ENCODE results near the gene BSG.

Gene BSG

DNA sequence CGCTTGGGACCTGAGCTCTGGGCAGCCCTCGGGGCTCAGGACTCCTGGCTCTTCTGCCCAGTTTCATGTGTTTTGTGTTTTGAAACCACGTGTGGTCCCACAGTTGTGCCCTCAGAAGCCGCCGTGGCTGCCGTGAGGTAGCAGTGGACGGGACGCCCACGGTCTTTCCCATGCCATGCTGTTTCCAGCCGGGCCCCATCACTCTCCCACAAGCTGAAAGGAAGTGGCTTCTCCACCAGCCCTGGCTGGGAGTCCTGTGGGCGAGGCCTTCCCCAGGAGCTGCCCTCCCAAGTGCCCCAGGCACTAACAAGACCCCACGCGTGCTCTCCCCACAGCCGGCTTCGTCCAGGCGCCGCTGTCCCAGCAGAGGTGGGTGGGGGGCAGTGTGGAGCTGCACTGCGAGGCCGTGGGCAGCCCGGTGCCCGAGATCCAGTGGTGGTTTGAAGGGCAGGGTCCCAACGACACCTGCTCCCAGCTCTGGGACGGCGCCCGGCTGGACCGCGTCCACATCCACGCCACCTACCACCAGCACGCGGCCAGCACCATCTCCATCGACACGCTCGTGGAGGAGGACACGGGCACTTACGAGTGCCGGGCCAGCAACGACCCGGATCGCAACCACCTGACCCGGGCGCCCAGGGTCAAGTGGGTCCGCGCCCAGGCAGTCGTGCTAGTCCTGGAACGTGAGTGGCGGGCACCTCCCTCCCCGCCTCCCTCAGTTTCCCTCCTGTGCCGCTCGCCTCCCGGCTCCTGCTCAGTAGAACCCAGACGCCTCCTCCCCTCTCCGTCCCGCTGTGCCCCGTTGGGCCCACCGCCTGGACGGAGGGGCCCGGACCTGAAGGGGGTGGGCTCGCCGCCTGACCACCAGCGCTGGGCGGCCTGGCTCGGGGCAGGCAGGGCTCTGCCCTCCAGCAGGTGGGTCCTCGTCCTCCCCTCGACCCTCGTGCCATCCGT, 5.3 kb downstream of the BSG start:
- H3K4me3 ChIP-seq (ENCODE audit: low read length): no peak overlapping the region
- TF ChIP-seq CTCF (IDR thresholded peaks at IDR 0.05; ENCODE audit: insufficient read depth, low read depth, low read length, missing control alignments): no peak
- no peak for DNase-seq (ENCODE audit: low read depth)

DNA sequence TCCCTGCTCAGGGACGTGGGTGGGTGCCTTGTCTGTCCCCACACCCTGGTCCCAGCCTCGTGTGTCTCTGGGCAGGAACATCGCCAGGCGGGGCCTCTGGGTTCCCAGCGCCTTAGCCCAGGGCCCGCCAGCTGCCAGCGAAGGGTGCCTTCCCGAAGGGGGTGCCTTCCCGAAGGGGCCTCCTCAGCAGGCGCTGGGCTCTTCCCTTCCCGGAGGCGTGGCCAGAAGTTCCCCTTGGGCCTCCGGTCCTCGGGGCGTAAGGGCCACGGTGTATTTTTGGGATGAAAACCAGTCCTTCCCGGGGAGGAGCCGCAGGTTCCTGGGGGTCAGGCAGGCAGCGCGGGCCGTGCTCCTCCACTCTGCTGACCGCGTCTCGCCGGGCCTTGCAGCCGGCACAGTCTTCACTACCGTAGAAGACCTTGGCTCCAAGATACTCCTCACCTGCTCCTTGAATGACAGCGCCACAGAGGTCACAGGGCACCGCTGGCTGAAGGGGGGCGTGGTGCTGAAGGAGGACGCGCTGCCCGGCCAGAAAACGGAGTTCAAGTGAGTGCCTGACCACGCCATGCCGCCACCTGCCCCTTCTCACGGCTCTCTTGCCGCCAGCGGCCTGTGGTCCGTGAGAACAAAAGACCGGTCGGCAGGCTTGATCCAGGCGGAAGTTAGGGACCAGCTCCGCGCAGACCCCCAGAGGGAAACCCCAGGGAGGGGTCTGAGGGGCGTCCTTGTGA, 6.9 kb downstream of the BSG start:
- H3K4me3 ChIP-seq (ENCODE audit: low read length): no peak overlapping the region
- DNase-seq (ENCODE audit: low read depth): no peak
- no peak for TF ChIP-seq CTCF (IDR thresholded peaks at IDR 0.05; ENCODE audit: insufficient read depth, low read depth, low read length, missing control alignments)

- H3K4me3 ChIP-seq (ENCODE audit: low read length): no peak overlapping the region
- no peak for TF ChIP-seq CTCF (IDR thresholded peaks at IDR 0.05; ENCODE audit: insufficient read depth, low read depth, low read length, missing control alignments)
- no peak for DNase-seq (ENCODE audit: low read depth)
Observed at GRCh38 chr19:579842-580155, 7.4 kb downstream of the BSG start.

GRCh38 chr19:580274-580835, 8.0 kb downstream of the BSG start:
- H3K4me3 ChIP-seq (ENCODE audit: low read length): no peak overlapping the region
- no peak for TF ChIP-seq CTCF (IDR thresholded peaks at IDR 0.05; ENCODE audit: insufficient read depth, low read depth, low read length, missing control alignments)
- no peak for DNase-seq (ENCODE audit: low read depth)

DNA sequence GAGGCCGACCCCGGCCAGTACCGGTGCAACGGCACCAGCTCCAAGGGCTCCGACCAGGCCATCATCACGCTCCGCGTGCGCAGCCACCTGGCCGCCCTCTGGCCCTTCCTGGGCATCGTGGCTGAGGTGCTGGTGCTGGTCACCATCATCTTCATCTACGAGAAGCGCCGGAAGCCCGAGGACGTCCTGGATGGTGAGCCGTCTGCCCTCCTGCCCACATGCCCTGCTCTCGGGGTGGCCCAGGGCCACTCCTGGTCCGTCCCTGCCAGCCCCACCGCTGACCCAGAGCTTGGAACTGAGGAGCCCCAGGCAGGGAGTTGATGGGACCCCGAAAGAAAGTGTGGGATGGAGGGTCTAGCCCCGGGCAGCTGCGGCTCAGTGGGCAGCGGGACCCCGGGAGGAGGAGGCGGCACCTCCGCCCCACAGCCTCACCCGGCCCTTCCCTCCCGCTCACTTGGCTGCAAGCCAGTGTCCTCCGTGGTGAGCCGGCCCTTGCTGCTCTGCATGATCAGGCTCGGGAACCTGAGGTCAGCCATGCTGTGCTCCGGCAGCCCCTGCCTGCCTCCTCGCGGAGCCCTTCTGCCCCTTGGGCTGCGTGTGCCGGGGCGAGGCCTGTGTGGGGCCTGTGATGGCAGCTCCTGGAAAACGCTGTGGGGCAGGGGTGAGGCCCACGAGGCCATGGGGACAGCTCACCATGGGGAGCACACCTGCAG, 9.2 kb downstream of the BSG start:
- no peak overlapping the region for H3K4me3 ChIP-seq (ENCODE audit: low read length)
- TF ChIP-seq CTCF (IDR thresholded peaks at IDR 0.05; ENCODE audit: insufficient read depth, low read depth, low read length, missing control alignments): no peak
- DNase-seq (ENCODE audit: low read depth): no peak

GRCh38 chr19:582497-583197, 10.3 kb downstream of the BSG start:
- no peak for TF ChIP-seq CTCF (IDR thresholded peaks at IDR 0.05; ENCODE audit: insufficient read depth, low read depth, low read length, missing control alignments)
- DNase-seq (ENCODE audit: low read depth): no peak
- no peak overlapping the region for H3K4me3 ChIP-seq (ENCODE audit: low read length)

All from epithelial cell of esophagus (primary cell).